CD4-positive, CD25-positive, alpha-beta regulatory T cell (primary cell): ENCODE results near the gene HCRTR2. TPM values are rescaled to one million over a fixed set of nuclear protein-coding genes. Genes with fewer than 3 reads are reported as not detected.
A peak's percentile ranks its signal among the peaks of the same experiment; 100 is the strongest.

Source experiments
- ATAC-seq, 2 donors: fragments of 150-1000 bp; cut with Tn5 transposase; one replicate each; pipeline ENCODE4 v1.10.0; 2021; ENCODE audit warnings: low read depth in 2 of 2, moderate number of reproducible peaks in 2 of 2, moderate library complexity in 1 of 2
- DNase-seq, 3 donors: peaks; one replicate each; pipeline versions ENCODE4 v3.0.0 to v3.0.0-alpha.2; 2012 to 2022; ENCODE audit warnings: mixed read lengths in 1 of 3
- H3K27ac ChIP-seq: one replicate; pipeline ENCODE4 v1.7.0; 2013; ENCODE audit warnings: mild to moderate bottlenecking, low read length; ENCODE audit not compliant: insufficient read depth, poor library complexity, severe bottlenecking
- H3K27me3 ChIP-seq: one replicate; pipeline ENCODE4 v1.7.0; 2013; ENCODE audit warnings: low read length; ENCODE audit not compliant: control insufficient read depth, insufficient read depth
- H3K36me3 ChIP-seq: one replicate; pipeline ENCODE4 v1.7.0; 2013; ENCODE audit warnings: mild to moderate bottlenecking, low read length, moderate library complexity; ENCODE audit not compliant: control insufficient read depth, insufficient read depth
- H3K4me1 ChIP-seq: 2 replicates; pipeline ENCODE4 v1.7.0; 2013; ENCODE audit warnings: mild to moderate bottlenecking, low read length; ENCODE audit not compliant: insufficient read depth, control insufficient read depth, poor library complexity, severe bottlenecking
- H3K4me3 ChIP-seq: one replicate; pipeline ENCODE4 v1.7.0; 2013; ENCODE audit warnings: low read depth, mild to moderate bottlenecking, low read length, moderate library complexity
- H3K9me3 ChIP-seq, 2 experiments: 1 replicate in 1 of 2; 2 replicates in 1 of 2; pipeline ENCODE4 v1.7.0; 2013; ENCODE audit warnings: low read length in 2 of 2, mild to moderate bottlenecking in 1 of 2, moderate library complexity in 1 of 2; ENCODE audit not compliant: control insufficient read depth in 2 of 2
- H3K27ac Mint-ChIP-seq, 3 donors: one replicate each; pipeline ENCODE4 v1.8.0; 2020 to 2022; ENCODE audit warnings: mild to moderate bottlenecking in 3 of 3, mixed read lengths in 3 of 3, moderate library complexity in 2 of 3
- H3K27me3 Mint-ChIP-seq: one replicate; pipeline ENCODE4 v1.8.0; 2022; ENCODE audit warnings: mild to moderate bottlenecking, mixed read lengths
- H3K36me3 Mint-ChIP-seq: one replicate; pipeline ENCODE4 v1.8.0; 2020; ENCODE audit warnings: mixed read lengths
- H3K4me1 Mint-ChIP-seq, 4 donors: one replicate each; pipeline ENCODE4 v1.8.0; 2020 to 2022; ENCODE audit warnings: mixed read lengths in 4 of 4, mild to moderate bottlenecking in 1 of 4
- H3K4me3 Mint-ChIP-seq, 4 donors: one replicate each; pipeline ENCODE4 v1.8.0; 2020 to 2022; ENCODE audit warnings: mild to moderate bottlenecking in 4 of 4, mixed read lengths in 4 of 4, moderate library complexity in 3 of 4
- H3K9me3 Mint-ChIP-seq, 7 donors: one replicate each; pipeline ENCODE4 v1.8.0; 2020 to 2022; ENCODE audit warnings: mixed read lengths in 7 of 7, mild to moderate bottlenecking in 3 of 7, moderate library complexity in 2 of 7
- polyA plus RNA-seq, 4 donors: library from polyadenylated mRNA; unstranded; fragments of 300-500 nt; fragmentation: Illumina TruSeq; gene quantifications; one replicate each; pipeline ENCODE4 v1.2.3, GENCODE V29; 2021
- total RNA-seq: library from RNA; stranded (reverse); gene quantifications from one replicate; pipeline ENCODE4 v1.2.3, GENCODE V29; 2022

HCRTR2 gene
- total RNA-seq: not detected
- not detected for polyA plus RNA-seq

GRCh38 chr6:55174211-55175026 lies at the start of gene HCRTR2:
Gene HCRTR2, plus strand, starts transcription at chr6:55174515. Its CDS starts 73 bp downstream, at chr6:55174588.
- Histone ChIP-seq H3K36me3 (no peaks in the 10 kb centered on the region), H3K4me1 (no peaks in the 10 kb centered on the region), H3K27me3 (no peaks in the 10 kb centered on the region), H3K9me3 (no peaks in the 10 kb centered on the region), H3K4me3 (no peak within 1 kb of the TSS), H3K27ac (no peak within 1 kb of the TSS)
- Mint-ChIP-seq H3K4me1 (no peaks in the 10 kb centered on the region), H3K27me3 (no peaks in the 10 kb centered on the region), H3K4me3 (no peak within 1 kb of the TSS), H3K36me3 (no peaks in the 10 kb centered on the region), H3K9me3 (peaks cover 2 to 20% (median 7%) of the 10 kb centered on the region in 7 donors), H3K27ac (peak within 1 kb of the TSS in 1 of 3 donors; percentile 76)
- DNase-seq (no peak), ATAC-seq (no peak)

- H3K9me3 Mint-ChIP-seq: peaks cover 1 to 36% (median 16%) of the 10 kb centered on the region in 7 donors
- H3K9me3 ChIP-seq: peaks cover 0 to 7% of the 10 kb centered on the region in 2 experiments
- no peaks in the 10 kb centered on the region for H3K4me1 Mint-ChIP-seq
- no peak overlapping the region for H3K27ac Mint-ChIP-seq
- no peak overlapping the region for H3K4me3 ChIP-seq
- DNase-seq (no peak), ATAC-seq (no peak)
- H3K27me3 Mint-ChIP-seq: no peaks in the 10 kb centered on the region
- no peaks in the 10 kb centered on the region for H3K36me3 ChIP-seq
- no peaks in the 10 kb centered on the region for H3K4me1 ChIP-seq
- no peak overlapping the region for H3K4me3 Mint-ChIP-seq
- no peak overlapping the region for H3K27ac ChIP-seq
- no peaks in the 10 kb centered on the region for H3K36me3 Mint-ChIP-seq
- no peaks in the 10 kb centered on the region for H3K27me3 ChIP-seq
Measured at GRCh38 chr6:55130806-55131324, 43.5 kb upstream of the HCRTR2 start.

GRCh38 chr6:55131616-55132015 lies 42.7 kb upstream of the HCRTR2 start:
- Histone ChIP-seq H3K9me3 (peaks cover 0 to under 1% of the 10 kb centered on the region in 2 experiments), H3K36me3 (no peaks in the 10 kb centered on the region), H3K27me3 (no peaks in the 10 kb centered on the region), H3K4me1 (no peaks in the 10 kb centered on the region), H3K4me3 (no peak overlapping the region), H3K27ac (no peak overlapping the region)
- no peaks in the 10 kb centered on the region for H3K36me3 Mint-ChIP-seq
- no peaks in the 10 kb centered on the region for H3K4me1 Mint-ChIP-seq
- no peaks in the 10 kb centered on the region for H3K27me3 Mint-ChIP-seq
- H3K9me3 Mint-ChIP-seq: peaks cover 1 to 36% (median 15%) of the 10 kb centered on the region in 7 donors
- DNase-seq: no peak
- H3K27ac Mint-ChIP-seq: no peak overlapping the region
- ATAC-seq: no peak
- no peak overlapping the region for H3K4me3 Mint-ChIP-seq

- H3K9me3 ChIP-seq: peaks cover 0 to 4% of the 10 kb centered on the region in 2 experiments
- Mint-ChIP-seq H3K4me1 (no peaks in the 10 kb centered on the region), H3K36me3 (no peaks in the 10 kb centered on the region), H3K9me3 (peaks cover 0 to 10% (median 2%) of the 10 kb centered on the region in 7 donors), H3K27me3 (no peaks in the 10 kb centered on the region), H3K4me3 (no peak overlapping the region), H3K27ac (no peak overlapping the region)
- H3K27ac ChIP-seq: no peak overlapping the region
- no peaks in the 10 kb centered on the region for H3K27me3 ChIP-seq
- H3K36me3 ChIP-seq: no peaks in the 10 kb centered on the region
- H3K4me1 ChIP-seq: no peaks in the 10 kb centered on the region
- DNase-seq (no peak), ATAC-seq (no peak)
- H3K4me3 ChIP-seq: no peak overlapping the region
Measured at GRCh38 chr6:55136916-55137315, 37.4 kb upstream of the HCRTR2 start.

GRCh38 chr6:55137929-55138693 lies 36.2 kb upstream of the HCRTR2 start:
- Mint-ChIP-seq H3K4me3 (no peak overlapping the region), H3K36me3 (no peaks in the 10 kb centered on the region), H3K9me3 (peaks cover 1 to 6% (median 5%) of the 10 kb centered on the region in 7 donors), H3K27ac (no peak overlapping the region), H3K4me1 (no peaks in the 10 kb centered on the region), H3K27me3 (no peaks in the 10 kb centered on the region)
- H3K9me3 ChIP-seq: peaks cover 0 to 4% of the 10 kb centered on the region in 2 experiments
- no peak overlapping the region for H3K4me3 ChIP-seq
- no peak for DNase-seq
- H3K4me1 ChIP-seq: no peaks in the 10 kb centered on the region
- no peaks in the 10 kb centered on the region for H3K36me3 ChIP-seq
- H3K27me3 ChIP-seq: no peaks in the 10 kb centered on the region
- ATAC-seq: no peak
- no peak overlapping the region for H3K27ac ChIP-seq

- peaks cover 0 to 13% (median 5%) of the 10 kb centered on the region in 7 donors for H3K9me3 Mint-ChIP-seq
- no peak overlapping the region for H3K4me3 ChIP-seq
- H3K27ac ChIP-seq: no peak overlapping the region
- no peak overlapping the region for H3K27ac Mint-ChIP-seq
- H3K36me3 ChIP-seq: no peaks in the 10 kb centered on the region
- no peaks in the 10 kb centered on the region for H3K36me3 Mint-ChIP-seq
- H3K4me3 Mint-ChIP-seq: no peak overlapping the region
- no peak for DNase-seq
- ATAC-seq: no peak
- no peaks in the 10 kb centered on the region for H3K4me1 ChIP-seq
- H3K9me3 ChIP-seq: peaks cover 0 to 4% of the 10 kb centered on the region in 2 experiments
- H3K4me1 Mint-ChIP-seq: no peaks in the 10 kb centered on the region
- no peaks in the 10 kb centered on the region for H3K27me3 ChIP-seq
- H3K27me3 Mint-ChIP-seq: no peaks in the 10 kb centered on the region
Measured at GRCh38 chr6:55141611-55142010, 32.7 kb upstream of the HCRTR2 start.

GRCh38 chr6:55142610-55143009 lies 31.7 kb upstream of the HCRTR2 start:
- DNase-seq (no peak), ATAC-seq (no peak)
- H3K36me3 ChIP-seq: no peaks in the 10 kb centered on the region
- Mint-ChIP-seq H3K9me3 (peaks cover 0 to 16% (median 5%) of the 10 kb centered on the region in 7 donors), H3K27me3 (no peaks in the 10 kb centered on the region), H3K4me3 (no peak overlapping the region), H3K27ac (peak overlapping the region in 1 of 3 donors; percentile 86), H3K36me3 (no peaks in the 10 kb centered on the region), H3K4me1 (no peaks in the 10 kb centered on the region)
- H3K4me1 ChIP-seq: no peaks in the 10 kb centered on the region
- peaks cover 0 to 4% of the 10 kb centered on the region in 2 experiments for H3K9me3 ChIP-seq
- no peak overlapping the region for H3K4me3 ChIP-seq
- H3K27me3 ChIP-seq: no peaks in the 10 kb centered on the region
- H3K27ac ChIP-seq: no peak overlapping the region
